AML-193 (cell line): ENCODE measurements around the gene POMGNT1.

Source experiments
- DNase-seq, 2 experiments: peaks; one replicate each; lab custom pipeline; 2025; lab: John Stamatoyannopoulos, UW

The POMGNT1 gene

GRCh38 chr1:46157916-46158311 is 40.3 kb downstream of the POMGNT1 start:
- no peak for DNase-seq

DNA sequence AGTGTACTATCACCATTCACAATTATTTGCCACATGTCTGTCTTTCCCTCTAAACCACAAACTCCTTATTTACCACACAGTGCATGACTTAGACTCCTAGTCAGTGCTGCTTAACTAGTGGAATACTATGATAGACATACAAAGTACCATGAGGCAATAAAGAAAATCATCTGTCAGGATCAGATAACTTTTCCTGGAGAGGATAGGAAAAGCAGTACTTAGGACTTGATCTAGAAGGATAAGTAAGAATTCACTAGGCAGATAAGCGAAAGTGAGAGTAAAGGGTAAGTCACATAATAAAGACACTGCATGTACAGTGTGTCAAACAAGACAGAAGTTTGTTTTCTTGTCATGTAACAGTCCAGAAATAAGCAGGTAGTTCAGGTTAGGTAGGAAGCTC is 44.5 kb downstream of the POMGNT1 start:
- DNase-seq = no peak

- no peak for DNase-seq
These were observed 45.0 kb downstream of the POMGNT1 start for GRCh38 chr1:46153228-46153627.

DNA sequence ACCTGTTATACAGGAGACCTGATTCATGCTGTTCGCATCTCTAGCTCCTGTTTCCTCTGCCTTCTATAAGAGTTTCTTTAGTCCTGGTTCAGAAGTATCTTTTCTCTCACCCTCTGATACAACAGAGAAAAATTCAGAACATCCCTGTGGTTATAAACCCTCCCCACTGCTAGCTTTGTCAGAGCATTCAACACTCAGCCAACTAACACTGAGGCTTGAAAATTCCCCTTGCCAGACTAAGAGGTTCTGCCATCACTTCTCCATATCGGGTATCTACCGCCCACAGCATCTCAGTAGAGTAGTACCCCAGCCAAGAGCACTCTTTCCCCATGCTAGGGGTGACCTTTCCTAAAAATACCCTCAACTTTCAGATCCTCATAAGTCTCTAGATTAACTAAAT is 46.2 kb downstream of the POMGNT1 start:
- DNase-seq = no peak

DNA sequence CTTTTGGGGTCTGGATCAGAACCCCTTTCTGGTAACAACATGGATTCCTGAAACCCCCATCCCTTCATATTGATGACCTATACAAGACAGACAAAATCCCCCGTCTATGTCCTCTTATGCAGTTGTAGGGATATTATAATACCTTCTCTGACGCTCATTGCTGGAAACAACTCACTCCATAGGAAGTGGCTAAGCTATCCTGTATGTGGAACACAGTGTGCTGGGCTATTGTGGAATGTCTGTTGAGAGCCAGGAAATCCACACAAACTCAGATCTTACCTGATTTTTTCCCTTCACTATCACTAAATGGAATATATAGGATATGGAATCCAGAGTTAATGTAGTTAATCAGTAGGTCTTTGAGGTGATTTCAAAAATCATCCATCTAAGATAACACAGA is 48.1 kb downstream of the POMGNT1 start:
- no peak for DNase-seq

DNA sequence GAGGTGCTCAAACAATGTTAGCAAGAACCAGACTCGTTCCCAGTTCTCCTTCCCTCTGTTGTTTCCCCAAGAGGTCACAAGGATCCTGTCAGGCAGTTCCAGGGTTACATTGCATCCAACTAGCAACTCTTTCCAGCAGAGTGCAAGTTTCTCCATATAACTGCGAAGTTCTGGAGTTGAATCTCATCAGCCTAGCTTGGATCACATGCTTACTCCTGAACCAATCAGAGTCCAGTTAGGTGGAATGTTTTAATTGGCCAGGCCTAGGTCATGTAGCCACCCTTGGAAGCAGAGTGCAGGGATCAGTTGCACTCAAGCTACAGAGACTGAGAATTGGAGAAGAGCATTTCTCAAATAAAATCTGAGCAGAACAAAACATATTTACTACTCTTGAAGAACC is 49.9 kb downstream of the POMGNT1 start:
- DNase-seq = no peak
